ENCODE data around the gene UFC1. TPM values are rescaled to one million over a fixed set of nuclear protein-coding genes. Genes with fewer than 3 reads are reported as not detected.

Gene UFC1
- polyA plus RNA-seq, 4 donors: 137 to 193 (median 167) TPM

GRCh38 chr1:161175771-161176453 is 22.1 kb downstream of the UFC1 start:
- Histone ChIP-seq H3K27me3 (ENCODE audit: control insufficient read depth in 3 of 3, insufficient read depth in 3 of 3, low read length in 3 of 3) (no peaks in the 10 kb centered on the region), H3K4me1 (ENCODE audit: control insufficient read depth in 3 of 3, insufficient read depth in 2 of 3, low read depth in 1 of 3, low read length in 2 of 3) (peaks cover 0 to 7% (median 3%) of the 10 kb centered on the region in 3 donors), H3K27ac (ENCODE audit: low read depth in 1 of 3, low read length in 2 of 3) (peak overlapping the region in 1 of 3 donors; percentile 93), H3K9me3 (ENCODE audit: control insufficient read depth in 2 of 2, insufficient read depth in 1 of 2, low read depth in 1 of 2, low read length in 1 of 2) (no peaks in the 10 kb centered on the region), H3K4me3 (ENCODE audit: low read depth in 1 of 3, low read length in 3 of 3) (peak overlapping the region in 1 of 3 donors; percentile 65), H3K36me3 (ENCODE audit: control insufficient read depth in 3 of 3, insufficient read depth in 2 of 3, low read depth in 1 of 3, low read length in 3 of 3) (peaks cover 6 to 40% (median 10%) of the 10 kb centered on the region in 3 donors)
- DNase-seq (no peak), FAIRE-seq (no peak)
- 78 to 87% (median 85%) methylated on average over 10 of the region's 10 CpGs for WGBS, 3 donors

GRCh38 chr1:161176468-161177111 is 22.8 kb downstream of the UFC1 start:
- 9 to 14% (median 13%) methylated on average over 16 to 17 of the region's 17 CpGs for WGBS, 3 donors
- H3K36me3 ChIP-seq (ENCODE audit: control insufficient read depth in 3 of 3, insufficient read depth in 2 of 3, low read depth in 1 of 3, low read length in 3 of 3): peaks cover 4 to 33% (median 10%) of the 10 kb centered on the region in 3 donors
- FAIRE-seq: no peak
- peak overlapping the region; percentile 65 to 94 (median 77) for H3K4me3 ChIP-seq (ENCODE audit: low read depth in 1 of 3, low read length in 3 of 3)
- peaks cover 0 to 7% (median 3%) of the 10 kb centered on the region in 3 donors for H3K4me1 ChIP-seq (ENCODE audit: control insufficient read depth in 3 of 3, insufficient read depth in 2 of 3, low read depth in 1 of 3, low read length in 2 of 3)
- no peaks in the 10 kb centered on the region for H3K9me3 ChIP-seq (ENCODE audit: control insufficient read depth in 2 of 2, insufficient read depth in 1 of 2, low read depth in 1 of 2, low read length in 1 of 2)
- H3K27me3 ChIP-seq (ENCODE audit: control insufficient read depth in 3 of 3, insufficient read depth in 3 of 3, low read length in 3 of 3): no peaks in the 10 kb centered on the region
- DNase-seq: no peak
- H3K27ac ChIP-seq (ENCODE audit: low read depth in 1 of 3, low read length in 2 of 3): peak overlapping the region; percentile 56 to 93 (median 76)

- FAIRE-seq (no peak), DNase-seq (peak; percentile 83 to 96)
- Histone ChIP-seq H3K27ac (ENCODE audit: low read depth in 1 of 3, low read length in 2 of 3) (peak within 1 kb of the TSS; percentile 60 to 93 (median 76)), H3K27me3 (ENCODE audit: control insufficient read depth in 3 of 3, insufficient read depth in 3 of 3, low read length in 3 of 3) (no peaks in the 10 kb centered on the region), H3K4me1 (ENCODE audit: control insufficient read depth in 3 of 3, insufficient read depth in 2 of 3, low read depth in 1 of 3, low read length in 2 of 3) (peaks cover 0 to 7% (median 3%) of the 10 kb centered on the region in 3 donors), H3K9me3 (ENCODE audit: control insufficient read depth in 2 of 2, insufficient read depth in 1 of 2, low read depth in 1 of 2, low read length in 1 of 2) (no peaks in the 10 kb centered on the region), H3K36me3 (ENCODE audit: control insufficient read depth in 3 of 3, insufficient read depth in 2 of 3, low read depth in 1 of 3, low read length in 3 of 3) (peaks cover 4 to 26% (median 10%) of the 10 kb centered on the region in 3 donors), H3K4me3 (ENCODE audit: low read depth in 1 of 3, low read length in 3 of 3) (peak within 1 kb of the TSS; percentile 65 to 94 (median 77))
- WGBS, 3 donors: 2 to 5% (median 4%) methylated on average over 46 to 50 of the region's 50 CpGs
These were observed 23.5 kb downstream of the UFC1 start, which contains the start of gene B4GALT3 for GRCh38 chr1:161177112-161177935. B4GALT3 (minus strand) TSS chr1:161177507; CDS start chr1:161176060, 1,447 bp downstream.

- Histone ChIP-seq H3K4me3 (ENCODE audit: low read depth in 1 of 3, low read length in 3 of 3) (peak overlapping the region; percentile 65 to 94 (median 77)), H3K9me3 (ENCODE audit: control insufficient read depth in 2 of 2, insufficient read depth in 1 of 2, low read depth in 1 of 2, low read length in 1 of 2) (no peaks in the 10 kb centered on the region), H3K27ac (ENCODE audit: low read depth in 1 of 3, low read length in 2 of 3) (peak overlapping the region; percentile 60 to 93 (median 76)), H3K36me3 (ENCODE audit: control insufficient read depth in 3 of 3, insufficient read depth in 2 of 3, low read depth in 1 of 3, low read length in 3 of 3) (peaks cover 2 to 22% (median 10%) of the 10 kb centered on the region in 3 donors), H3K27me3 (ENCODE audit: control insufficient read depth in 3 of 3, insufficient read depth in 3 of 3, low read length in 3 of 3) (no peaks in the 10 kb centered on the region), H3K4me1 (ENCODE audit: control insufficient read depth in 3 of 3, insufficient read depth in 2 of 3, low read depth in 1 of 3, low read length in 2 of 3) (peaks cover 0 to 7% (median 3%) of the 10 kb centered on the region in 3 donors)
- no peak for FAIRE-seq
- 20 to 56% (median 44%) methylated on average over 9 of the region's 9 CpGs for WGBS, 3 donors
- DNase-seq: no peak
These were observed 24.1 kb downstream of the UFC1 start for GRCh38 chr1:161177936-161178244.

- H3K27ac ChIP-seq (ENCODE audit: low read depth in 1 of 3, low read length in 2 of 3): no peak overlapping the region
- H3K27me3 ChIP-seq (ENCODE audit: control insufficient read depth in 3 of 3, insufficient read depth in 3 of 3, low read length in 3 of 3): no peaks in the 10 kb centered on the region
- WGBS, 3 donors: 80 to 91% (median 89%) methylated on average over 3 of the region's 3 CpGs
- no peak overlapping the region for H3K4me3 ChIP-seq (ENCODE audit: low read depth in 1 of 3, low read length in 3 of 3)
- H3K36me3 ChIP-seq (ENCODE audit: control insufficient read depth in 3 of 3, insufficient read depth in 2 of 3, low read depth in 1 of 3, low read length in 3 of 3): peaks cover 0 to 11% (median 5%) of the 10 kb centered on the region in 3 donors
- peaks cover 0 to 7% (median 0%) of the 10 kb centered on the region in 3 donors for H3K4me1 ChIP-seq (ENCODE audit: control insufficient read depth in 3 of 3, insufficient read depth in 2 of 3, low read depth in 1 of 3, low read length in 2 of 3)
- DNase-seq: no peak
- FAIRE-seq: no peak
- no peaks in the 10 kb centered on the region for H3K9me3 ChIP-seq (ENCODE audit: control insufficient read depth in 2 of 2, insufficient read depth in 1 of 2, low read depth in 1 of 2, low read length in 1 of 2)
These were observed 25.9 kb downstream of the UFC1 start for GRCh38 chr1:161179698-161180097.

- WGBS, 3 donors: 71 to 76% (median 73%) methylated on average over 1 of the region's 1 CpG
- H3K27ac ChIP-seq (ENCODE audit: low read depth in 1 of 3, low read length in 2 of 3): no peak overlapping the region
These were observed 26.9 kb downstream of the UFC1 start for GRCh38 chr1:161180639-161181038.

GRCh38 chr1:161182214-161182613 is 28.4 kb downstream of the UFC1 start:
- Histone ChIP-seq H3K4me3 (ENCODE audit: low read depth in 1 of 3, low read length in 3 of 3) (no peak overlapping the region), H3K9me3 (ENCODE audit: control insufficient read depth in 2 of 2, insufficient read depth in 1 of 2, low read depth in 1 of 2, low read length in 1 of 2) (no peaks in the 10 kb centered on the region), H3K4me1 (ENCODE audit: control insufficient read depth in 3 of 3, insufficient read depth in 2 of 3, low read depth in 1 of 3, low read length in 2 of 3) (no peaks in the 10 kb centered on the region), H3K27ac (ENCODE audit: low read depth in 1 of 3, low read length in 2 of 3) (peak overlapping the region in 2 of 3 donors; percentile 61 to 82), H3K27me3 (ENCODE audit: control insufficient read depth in 3 of 3, insufficient read depth in 3 of 3, low read length in 3 of 3) (no peaks in the 10 kb centered on the region), H3K36me3 (ENCODE audit: control insufficient read depth in 3 of 3, insufficient read depth in 2 of 3, low read depth in 1 of 3, low read length in 3 of 3) (no peaks in the 10 kb centered on the region)
- 64 to 90% (median 78%) methylated on average over 1 of the region's 1 CpG for WGBS, 3 donors
- FAIRE-seq: no peak
- peak in 1 of 2 donors; percentile 52 for DNase-seq

More at GRCh38 chr1:161180639-161181038, 26.9 kb downstream of the UFC1 start:
- no peaks in the 10 kb centered on the region for H3K9me3 ChIP-seq (ENCODE audit: control insufficient read depth in 2 of 2, insufficient read depth in 1 of 2, low read depth in 1 of 2, low read length in 1 of 2)
- peaks cover 0 to 3% (median 0%) of the 10 kb centered on the region in 3 donors for H3K36me3 ChIP-seq (ENCODE audit: control insufficient read depth in 3 of 3, insufficient read depth in 2 of 3, low read depth in 1 of 3, low read length in 3 of 3)
- DNase-seq (no peak), FAIRE-seq (no peak)
- no peaks in the 10 kb centered on the region for H3K27me3 ChIP-seq (ENCODE audit: control insufficient read depth in 3 of 3, insufficient read depth in 3 of 3, low read length in 3 of 3)
- H3K4me1 ChIP-seq (ENCODE audit: control insufficient read depth in 3 of 3, insufficient read depth in 2 of 3, low read depth in 1 of 3, low read length in 2 of 3): peaks cover 0 to 7% (median 0%) of the 10 kb centered on the region in 3 donors
- H3K4me3 ChIP-seq (ENCODE audit: low read depth in 1 of 3, low read length in 3 of 3): no peak overlapping the region

GRCh38 chr1:161185282-161185682 is 31.5 kb downstream of the UFC1 start:
- WGBS, 3 donors: 5 to 22% (median 19%) methylated on average over 3 of the region's 3 CpGs
- DNase-seq (peak; percentile 36 to 72), FAIRE-seq (no peak)
- Histone ChIP-seq H3K4me3 (ENCODE audit: low read depth in 1 of 3, low read length in 3 of 3) (no peak overlapping the region), H3K36me3 (ENCODE audit: control insufficient read depth in 3 of 3, insufficient read depth in 2 of 3, low read depth in 1 of 3, low read length in 3 of 3) (no peaks in the 10 kb centered on the region), H3K4me1 (ENCODE audit: control insufficient read depth in 3 of 3, insufficient read depth in 2 of 3, low read depth in 1 of 3, low read length in 2 of 3) (no peaks in the 10 kb centered on the region), H3K9me3 (ENCODE audit: control insufficient read depth in 2 of 2, insufficient read depth in 1 of 2, low read depth in 1 of 2, low read length in 1 of 2) (no peaks in the 10 kb centered on the region), H3K27ac (ENCODE audit: low read depth in 1 of 3, low read length in 2 of 3) (peak overlapping the region in 2 of 3 donors; percentile 69 to 87), H3K27me3 (ENCODE audit: control insufficient read depth in 3 of 3, insufficient read depth in 3 of 3, low read length in 3 of 3) (no peaks in the 10 kb centered on the region)

Data from small intestine (tissue), 7 donors.